CD4-positive, alpha-beta T cell (primary cell): ENCODE results near the gene DNAJC28. TPM values are rescaled to one million over a fixed set of nuclear protein-coding genes. Genes with fewer than 3 reads are reported as not detected.
A peak's percentile ranks its signal among the peaks of the same experiment; 100 is the strongest.
"Not testable (repeated sequence)": the region's sequence is repeated elsewhere in the genome, so short reads cannot be mapped to it uniquely, and the experiment has no call there.

Experiments
- ATAC-seq: fragments of 200-7000 bp; cut with Tn5 transposase; one replicate; pipeline ENCODE4 v1.10.0; 2022; ENCODE audit warnings: mild to moderate bottlenecking; ENCODE audit not compliant: poor library complexity
- CTCF ChIA-PET: fragments of 350-600 bp; sonication (Branson Sonifier 250); formaldehyde crosslinking; loops from one replicate; lab custom pipeline; 2021; ENCODE audit warnings: antibody characterized with exemption, inconsistent platforms; lab: Charles Lee
- POLR2A ChIA-PET: fragments of 350-600 bp; sonication (Branson Sonifier 250); formaldehyde crosslinking; loops from one replicate; lab custom pipeline; 2021; ENCODE audit warnings: antibody characterized with exemption, inconsistent platforms; lab: Charles Lee
- DNase-seq, 14 experiments: peaks; one replicate each; pipeline ENCODE4 v3.0.0-alpha.2; 2013 to 2020; ENCODE audit warnings: mixed read lengths in 2 of 14
- H3K27ac ChIP-seq, 2 donors: one replicate each; pipeline versions ENCODE4 v1.5.1 to v1.7.0; 2013; ENCODE audit warnings: low read length in 2 of 2, low read depth in 1 of 2, mild to moderate bottlenecking in 1 of 2
- H3K27me3 ChIP-seq, 2 experiments: 1 replicate in 1 of 2; 2 replicates in 1 of 2; pipeline versions ENCODE4 v1.6.1 to v1.7.0; 2013; ENCODE audit warnings: low read length in 2 of 2, control low read depth in 1 of 2, mild to moderate bottlenecking in 1 of 2, moderate library complexity in 1 of 2; ENCODE audit not compliant: insufficient read depth in 2 of 2, control insufficient read depth in 1 of 2
- H3K36me3 ChIP-seq: one replicate; pipeline ENCODE4 v1.6.1; 2013; ENCODE audit warnings: low read length, control low read depth; ENCODE audit not compliant: insufficient read depth
- H3K4me1 ChIP-seq: one replicate; pipeline ENCODE4 v1.6.1; 2013; ENCODE audit warnings: low read length, control low read depth; ENCODE audit not compliant: insufficient read depth
- H3K4me3 ChIP-seq: one replicate; pipeline ENCODE4 v1.5.1; 2013; ENCODE audit warnings: mild to moderate bottlenecking, low read length, moderate library complexity
- H3K9me3 ChIP-seq, 2 experiments: 1 replicate in 1 of 2; 2 replicates in 1 of 2; pipeline versions ENCODE4 v1.6.1 to v1.7.0; 2013; ENCODE audit warnings: low read length in 2 of 2, mild to moderate bottlenecking in 2 of 2, control low read depth in 1 of 2, moderate library complexity in 1 of 2; ENCODE audit not compliant: control insufficient read depth in 1 of 2, insufficient read depth in 1 of 2
- H3K27ac Mint-ChIP-seq: one replicate; pipeline ENCODE4 v1.8.0; 2020; ENCODE audit warnings: mixed read lengths
- H3K27me3 Mint-ChIP-seq: one replicate; pipeline ENCODE4 v1.8.0; 2021; ENCODE audit warnings: mixed read lengths
- H3K36me3 Mint-ChIP-seq: one replicate; pipeline ENCODE4 v1.8.0; 2021; ENCODE audit warnings: low read depth, mixed read lengths
- H3K4me1 Mint-ChIP-seq: one replicate; pipeline ENCODE4 v1.8.0; 2021; ENCODE audit warnings: low read depth, mixed read lengths
- H3K4me3 Mint-ChIP-seq: one replicate; pipeline ENCODE4 v1.8.0; 2020; ENCODE audit warnings: mild to moderate bottlenecking, mixed read lengths
- H3K9me3 Mint-ChIP-seq: one replicate; pipeline ENCODE4 v1.8.0; 2020; ENCODE audit warnings: mixed read lengths
- CTCF ChIP-seq: fragments of 200-600 bp; IDR thresholded peaks from one replicate; pipeline ENCODE4 v1.8.0; 2022; ENCODE audit warnings: antibody characterized with exemption, mild to moderate bottlenecking
- intact Hi-C, 2 experiments: fragments of 100-400 bp; cut with DNase I in 1 of 2; cut with micrococcal nuclease in 1 of 2; formaldehyde crosslinking; loops; one replicate each; pipeline versions ENCODE4 v1.15.1 to v1.9.0; 2023 to 2025; cut with DNase I, micrococcal nuclease
- total RNA-seq, 174 experiments: library from RNA in 2 of 174; stranded (reverse) in 2 of 174; gene quantifications; one replicate each; pipeline ENCODE4 v1.2.3 and lab custom pipeline; 2021 to 2026

The DNAJC28 gene
- total RNA-seq, 2 experiments from 2014 or later, result not detected

DNA sequence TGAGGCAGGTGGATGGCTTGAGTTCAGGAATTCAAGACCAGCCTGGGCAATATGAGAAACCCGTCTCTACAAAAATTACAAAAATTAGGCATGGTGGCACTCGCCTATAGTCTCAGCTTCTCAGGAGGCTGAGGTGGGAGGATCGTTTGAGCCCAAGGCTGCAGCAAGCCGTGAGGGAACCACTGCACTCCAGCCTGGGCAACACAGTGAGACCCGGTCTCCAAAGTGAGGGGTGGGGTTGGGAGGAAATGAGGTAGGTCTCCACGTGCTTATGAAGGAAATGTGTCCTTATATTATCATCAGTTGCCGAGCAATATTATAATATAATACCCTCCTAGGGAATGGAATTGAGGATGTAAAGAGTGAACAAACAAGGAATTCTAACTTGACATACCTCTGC lies 14.4 kb downstream of the DNAJC28 start:
- peak overlapping the region; percentile 61 for H3K27ac Mint-ChIP-seq
- CTCF ChIA-PET, result no interaction called here
- DNase-seq (no peak), ATAC-seq (no peak)
- peaks cover 29% of the 10 kb centered on the region for H3K4me1 Mint-ChIP-seq
- POLR2A ChIA-PET, result interaction anchor here (1.3 kb wide), 1 partner anchor 66 kb away, joined by 3 read pairs; the partner anchor contains the start of gene SON
- H3K27me3 Mint-ChIP-seq, result no peaks in the 10 kb centered on the region
- intact Hi-C loops, result loop anchor here in 1 of 2 experiments (5.0 kb wide), 1 partner anchor 705 kb away; the partner anchor contains the start of gene PAXBP1
- H3K36me3 Mint-ChIP-seq, result peaks cover 12% of the 10 kb centered on the region
- no peaks in the 10 kb centered on the region for H3K36me3 ChIP-seq
- H3K4me1 ChIP-seq, result peaks cover 22% of the 10 kb centered on the region
- no peaks in the 10 kb centered on the region for H3K9me3 ChIP-seq
- H3K9me3 Mint-ChIP-seq, result no peaks in the 10 kb centered on the region
- H3K27me3 ChIP-seq, result no peaks in the 10 kb centered on the region
- no peak for TF ChIP-seq CTCF
- H3K27ac ChIP-seq, result no peak overlapping the region
- H3K4me3 ChIP-seq, result no peak overlapping the region
- H3K4me3 Mint-ChIP-seq, result peak overlapping the region; percentile 75

- Mint-ChIP-seq H3K4me3 (no peak overlapping the region), H3K4me1 (peaks cover 24% of the 10 kb centered on the region), H3K27me3 (no peaks in the 10 kb centered on the region), H3K9me3 (no peaks in the 10 kb centered on the region), H3K36me3 (peaks cover 9% of the 10 kb centered on the region), H3K27ac (no peak overlapping the region)
- Histone ChIP-seq H3K4me3 (no peak overlapping the region), H3K27ac (no peak overlapping the region), H3K4me1 (peaks cover 10% of the 10 kb centered on the region), H3K36me3 (no peaks in the 10 kb centered on the region), H3K27me3 (no peaks in the 10 kb centered on the region), H3K9me3 (no peaks in the 10 kb centered on the region)
- ChIA-PET POLR2A (interaction anchor here (0.6 kb wide), 1 partner anchor 12 kb away, joined by 3 read pairs; no protein-coding TSS in a partner anchor), CTCF (no interaction called here)
- intact Hi-C loops, result no loop called here
- ATAC-seq (no peak), DNase-seq (no peak)
- no peak for TF ChIP-seq CTCF
Observed at GRCh38 chr21:33473344-33473743, 18.2 kb downstream of the DNAJC28 start.

- no peaks in the 10 kb centered on the region for H3K9me3 Mint-ChIP-seq
- H3K9me3 ChIP-seq, result no peaks in the 10 kb centered on the region
- no peak overlapping the region for H3K4me3 ChIP-seq
- H3K27ac ChIP-seq, result no peak overlapping the region
- H3K27ac Mint-ChIP-seq, result no peak overlapping the region
- ChIA-PET CTCF (no interaction called here), POLR2A (no interaction called here)
- no peak overlapping the region for H3K4me3 Mint-ChIP-seq
- no peaks in the 10 kb centered on the region for H3K27me3 Mint-ChIP-seq
- ATAC-seq (no peak), DNase-seq (no peak)
- H3K4me1 Mint-ChIP-seq, result peaks cover 21% of the 10 kb centered on the region
- H3K36me3 ChIP-seq, result peaks cover 2% of the 10 kb centered on the region
- H3K27me3 ChIP-seq, result no peaks in the 10 kb centered on the region
- H3K4me1 ChIP-seq, result no peaks in the 10 kb centered on the region
- peaks cover 30% of the 10 kb centered on the region for H3K36me3 Mint-ChIP-seq
- TF ChIP-seq CTCF, result no peak
- intact Hi-C loops, result no loop called here
Observed at GRCh38 chr21:33470701-33471100, 20.8 kb downstream of the DNAJC28 start.

DNA sequence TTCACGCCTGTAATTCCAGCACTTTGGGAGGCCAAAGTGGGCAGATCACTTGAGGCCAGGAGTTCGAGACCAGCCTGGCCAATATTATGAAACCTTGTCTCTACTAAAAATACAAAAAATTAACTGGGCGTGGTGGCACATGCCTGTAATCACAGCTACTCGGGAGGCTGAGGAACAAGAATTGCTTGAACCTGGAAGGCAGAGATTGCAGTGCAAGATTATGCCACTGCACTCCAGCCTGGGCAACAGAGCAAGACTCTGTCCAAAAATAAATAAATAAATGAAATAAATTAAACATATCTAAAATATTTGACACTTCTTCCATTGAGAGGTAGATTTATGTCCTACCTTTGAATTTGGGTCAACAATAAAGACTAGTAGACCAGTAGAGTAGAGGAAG lies 22.3 kb downstream of the DNAJC28 start:
- H3K4me1 Mint-ChIP-seq, result peaks cover 21% of the 10 kb centered on the region

More for the DNA sequence above, 22.3 kb downstream of the DNAJC28 start:
- H3K36me3 ChIP-seq, result peaks cover 16% of the 10 kb centered on the region
- CTCF ChIA-PET, H3K9me3 Mint-ChIP-seq, H3K27ac ChIP-seq, H3K27me3 ChIP-seq, H3K27ac Mint-ChIP-seq, H3K9me3 ChIP-seq, H3K4me3 Mint-ChIP-seq, DNase-seq, H3K4me1 ChIP-seq, H3K4me3 ChIP-seq, H3K27me3 Mint-ChIP-seq, ATAC-seq, intact Hi-C loops: not testable (repeated sequence)
- POLR2A ChIA-PET, result interaction anchor here (0.7 to 1.4 kb wide), 2 partner anchors 11 to 107 kb away, joined by 3 to 4 read pairs; partner anchors contain the start of gene TMEM50B
- peaks cover 41% of the 10 kb centered on the region for H3K36me3 Mint-ChIP-seq
